Panc1 (cell line): ENCODE results near the gene APEH. TPM values are rescaled to one million over a fixed set of nuclear protein-coding genes. Genes with fewer than 3 reads are reported as not detected.

ENCODE experiments used
- ATAC-seq: fragments of 200-7000 bp; cut with Tn5 transposase; 2 replicates; pipeline ENCODE4 v1.9.1; 2020; ENCODE audit warnings: mild to moderate bottlenecking, moderate library complexity
- BruUV-seq: library from RNA; stranded (reverse); fragments of 400-500 nt; replicated peaks from 2 replicates; lab custom pipeline; 2021; lab: Mats Ljungman, UMichigan
- CTCF ChIA-PET: fragments of 300-600 bp; sonication (Branson Sonifier 250); formaldehyde crosslinking; loops from one replicate; lab custom pipeline; 2022; ENCODE audit warnings: antibody characterized with exemption; lab: Charles Lee
- POLR2A ChIA-PET: fragments of 300-600 bp; sonication (Branson Sonifier 250); formaldehyde crosslinking; loops from one replicate; lab custom pipeline; 2022; ENCODE audit warnings: antibody characterized with exemption; lab: Charles Lee
- DNase-seq: peaks from one replicate; pipeline ENCODE4 v3.0.0-alpha.2; 2010; ENCODE audit warnings: low read depth, low spot score
- H3K27ac ChIP-seq: 2 replicates; pipeline ENCODE4 v1.5.1; 2011; ENCODE audit warnings: mild to moderate bottlenecking, low read length, inconsistent platforms
- H3K27me3 ChIP-seq: fragments of 200-500 bp; sonication (Bioruptor generic); 2 replicates; pipeline ENCODE4 v1.6.0; 2014; ENCODE audit warnings: low read length, inconsistent platforms; ENCODE audit not compliant: control insufficient read depth, insufficient read depth
- H3K36me3 ChIP-seq: fragments of 200-500 bp; sonication (Bioruptor generic); 2 replicates; pipeline ENCODE4 v1.5.1; 2014; ENCODE audit warnings: inconsistent platforms, mild to moderate bottlenecking, low read length, moderate library complexity; ENCODE audit not compliant: control insufficient read depth, insufficient read depth
- H3K4me1 ChIP-seq: 2 replicates; pipeline ENCODE4 v1.5.1; 2011; ENCODE audit warnings: inconsistent platforms, mild to moderate bottlenecking, low read length, moderate library complexity; ENCODE audit not compliant: control insufficient read depth, insufficient read depth
- H3K4me3 ChIP-seq, 2 experiments: 2 replicates each; pipeline ENCODE4 v1.5.1; 2011 to 2012; ENCODE audit warnings: low read depth in 2 of 2, low read length in 2 of 2, mild to moderate bottlenecking in 2 of 2, inconsistent platforms in 1 of 2, moderate library complexity in 1 of 2
- H3K9me3 ChIP-seq: fragments of 200-500 bp; sonication (Bioruptor generic); 2 replicates; pipeline ENCODE4 v1.5.1; 2014; ENCODE audit warnings: low read depth, mild to moderate bottlenecking, inconsistent platforms, low read length, moderate library complexity; ENCODE audit not compliant: control insufficient read depth, insufficient read depth
- CTCF ChIP-seq: fragments of 450-650 bp; IDR thresholded peaks from 2 replicates; pipeline ENCODE4 v1.5.1; 2017; ENCODE audit warnings: mild to moderate bottlenecking
- POLR2AphosphoS5 ChIP-seq: IDR thresholded peaks from 2 replicates; pipeline ENCODE4 v1.6.1; 2012; ENCODE audit warnings: mild to moderate bottlenecking, low read depth, low read length, moderate library complexity
- REST ChIP-seq, 2 experiments: IDR thresholded peaks; 2 replicates each; pipeline ENCODE4 v1.6.1; 2011 to 2012; ENCODE audit warnings: low read depth in 2 of 2, control low read depth in 1 of 2, low read length in 1 of 2, mild to moderate bottlenecking in 1 of 2, moderate library complexity in 1 of 2; ENCODE audit not compliant: insufficient read depth in 1 of 2
- SIN3A ChIP-seq: IDR thresholded peaks from 2 replicates; pipeline ENCODE4 v1.6.1; 2012; ENCODE audit warnings: low read depth, mild to moderate bottlenecking, low read length, moderate library complexity, borderline replicate concordance; ENCODE audit not compliant: insufficient read depth
- TCF7L2 ChIP-seq: IDR thresholded peaks from 2 replicates; pipeline ENCODE4 v1.6.1; 2011; ENCODE audit warnings: mild to moderate bottlenecking, low read depth, low read length, inconsistent platforms
- in situ Hi-C: cut with HindIII; loops from 2 replicates; pipeline ENCODE4 v1.10.0; 2016; ENCODE audit warnings: low sequenced_read_pairs, low pct_unique_long_range_greater_than_20kb
- intact Hi-C: fragments of 100-400 bp; cut with micrococcal nuclease; formaldehyde crosslinking; loops from one replicate; pipeline ENCODE4 v1.10.0; 2022; ENCODE audit not compliant: unreplicated experiment
- total RNA-seq: library from RNA; stranded (reverse); gene quantifications from one replicate; pipeline ENCODE4 v1.2.1, GENCODE V29; 2021; ENCODE audit not compliant: unreplicated experiment

Gene APEH
- total RNA-seq, 1 experiment from 2014 or later: 131 TPM

- Histone ChIP-seq H3K27me3 (no peaks in the 10 kb centered on the region), H3K9me3 (no peaks in the 10 kb centered on the region), H3K4me1 (peaks cover 4% of the 10 kb centered on the region; the same call in 1 of the 2 replicates), H3K36me3 (no peaks in the 10 kb centered on the region), H3K27ac (no peak overlapping the region), H3K4me3 (no peak overlapping the region)
- intact Hi-C loops (no loop called here), in situ Hi-C loops (no loop called here)
- ChIA-PET POLR2A (interaction anchor here (0.6 kb wide), 1 partner anchor 69 kb away, joined by 7 read pairs; no protein-coding TSS in a partner anchor), CTCF (no interaction called here)
- no TSS peak for BruUV-seq
- DNase-seq (no peak), ATAC-seq (no peak)
- no peak for TF ChIP-seq SIN3A
- TF ChIP-seq TCF7L2: no peak
- no peak for TF ChIP-seq CTCF
- TF ChIP-seq REST (IDR thresholded peaks at IDR 0.05; ENCODE audit: insufficient read depth in 1 of 2, low read depth in 2 of 2, low read length in 1 of 2): no peak
- TF ChIP-seq POLR2AphosphoS5: no peak
Observed at GRCh38 chr3:49664300-49664699, 9.9 kb upstream of the APEH start.

- CTCF ChIA-PET: interaction anchor here (1.0 kb wide), 1 partner anchor 126 kb away, joined by 3 read pairs; no protein-coding TSS in a partner anchor
- ATAC-seq: no peak
- in situ Hi-C loops: no loop called here
Observed at GRCh38 chr3:49665822-49666519, 8.2 kb upstream of the APEH start.

More at GRCh38 chr3:49665822-49666519, 8.2 kb upstream of the APEH start:
- TF ChIP-seq CTCF: no peak
- no peak for TF ChIP-seq TCF7L2
- no peak for TF ChIP-seq POLR2AphosphoS5
- no peak for TF ChIP-seq REST (IDR thresholded peaks at IDR 0.05; ENCODE audit: insufficient read depth in 1 of 2, low read depth in 2 of 2, low read length in 1 of 2)
- no peak for TF ChIP-seq SIN3A
- H3K9me3 ChIP-seq: no peaks in the 10 kb centered on the region
- no peak for DNase-seq
- peaks cover 8% of the 10 kb centered on the region; the same call in 1 of the 2 replicates for H3K4me1 ChIP-seq
- no peak overlapping the region for H3K27ac ChIP-seq
- BruUV-seq: no TSS peak
- H3K27me3 ChIP-seq: no peaks in the 10 kb centered on the region
- POLR2A ChIA-PET: interaction anchor here (0.6 kb wide), 1 partner anchor 123 kb away, joined by 14 read pairs; no protein-coding TSS in a partner anchor
- intact Hi-C loops: no loop called here
- no peak overlapping the region for H3K4me3 ChIP-seq
- no peaks in the 10 kb centered on the region for H3K36me3 ChIP-seq
